K562 (cell line): ENCODE results near the gene TUBA4B. TPM values are rescaled to one million over a fixed set of nuclear protein-coding genes. Genes with fewer than 3 reads are reported as not detected.

Source experiments
- BACH1 ChIP-seq: fragments of 200-800 bp; sonication (Bioruptor generic); IDR thresholded peaks from 2 replicates; pipeline ENCODE4 v1.6.1; 2016; ENCODE audit warnings: missing genetic modification characterization, missing compliant biosample characterization
- BRD9 ChIP-seq: fragments of 450-650 bp; IDR thresholded peaks from 2 replicates; pipeline ENCODE4 v1.6.1; 2018; ENCODE audit warnings: low read depth; ENCODE audit not compliant: partially characterized antibody
- CBFA2T3 ChIP-seq: fragments of 450-650 bp; IDR thresholded peaks from 2 replicates; pipeline ENCODE4 v1.6.1; 2017
- CBFB ChIP-seq: sonication (generic); formaldehyde crosslinking; IDR thresholded peaks from 2 replicates; pipeline ENCODE4 v1.4.0; 2020; ENCODE audit warnings: mild to moderate bottlenecking, missing genetic modification reagents
- CXXC5 ChIP-seq: fragments of 250-450 bp; sonication (Bioruptor Pico); IDR thresholded peaks from 2 replicates; pipeline ENCODE4 v1.8.0; 2022; ENCODE audit warnings: inconsistent platforms, mild to moderate bottlenecking, moderate library complexity
- ETV5 ChIP-seq: sonication (generic); formaldehyde crosslinking; IDR thresholded peaks from 2 replicates; pipeline ENCODE4 v1.4.0; 2020; ENCODE audit warnings: low read depth, mild to moderate bottlenecking, missing genetic modification reagents
- FOSL1 ChIP-seq: fragments of 200-800 bp; sonication (Bioruptor generic); conservative IDR thresholded peaks from 2 replicates; pipeline ENCODE4 v1.6.1; 2016; ENCODE audit warnings: missing genetic modification characterization, missing compliant biosample characterization
- GABPA ChIP-seq: fragments of 200-800 bp; sonication (Bioruptor generic); conservative IDR thresholded peaks from 2 replicates; pipeline ENCODE4 v1.6.1; 2016; ENCODE audit warnings: low read depth, missing genetic modification characterization, missing compliant biosample characterization
- MBD2 ChIP-seq: sonication (generic); IDR thresholded peaks from 2 replicates; pipeline ENCODE4 v1.6.1; 2016; ENCODE audit warnings: low read depth, borderline replicate concordance
- MCM5 ChIP-seq: fragments of 450-650 bp; IDR thresholded peaks from 2 replicates; pipeline ENCODE4 v1.6.1; 2016; ENCODE audit warnings: low read depth
- NUFIP1 ChIP-seq: fragments of 450-650 bp; IDR thresholded peaks from 2 replicates; pipeline ENCODE4 v1.6.1; 2018; ENCODE audit not compliant: partially characterized antibody
- PHF21A ChIP-seq: fragments of 450-650 bp; IDR thresholded peaks from 2 replicates; pipeline ENCODE4 v1.6.1; 2017; ENCODE audit warnings: low read depth, borderline replicate concordance
- RBM22 ChIP-seq: fragments of 200-400 bp; formaldehyde crosslinking; IDR thresholded peaks from 2 replicates; pipeline ENCODE4 v1.6.1; 2018; ENCODE audit warnings: low read length, low read depth; ENCODE audit not compliant: poor library complexity, severe bottlenecking
- SMARCA4 ChIP-seq: fragments of 450-650 bp; IDR thresholded peaks from 2 replicates; pipeline ENCODE4 v1.6.1; 2016
- SUPT5H ChIP-seq: fragments of 450-650 bp; IDR thresholded peaks from 2 replicates; pipeline ENCODE4 v1.6.1; 2016
- TAF7 ChIP-seq: fragments of 450-650 bp; IDR thresholded peaks from 2 replicates; pipeline ENCODE4 v1.6.1; 2016; ENCODE audit warnings: missing genetic modification characterization, missing compliant biosample characterization
- TCF7 ChIP-seq: sonication (generic); IDR thresholded peaks from 2 replicates; pipeline ENCODE4 v1.6.1; 2016; ENCODE audit warnings: antibody characterized with exemption, borderline replicate concordance
- VEZF1 ChIP-seq: fragments of 200-800 bp; sonication (Bioruptor generic); IDR thresholded peaks from 2 replicates; pipeline ENCODE4 v1.6.1; 2017; ENCODE audit warnings: missing genetic modification characterization, missing compliant biosample characterization
- polyA plus RNA-seq, 8 experiments: library from polyadenylated mRNA; depleted of rRNA in 4 of 8; stranded (reverse) in 5 of 8; unstranded in 3 of 8; fragments of >200 nt; fragmentation: Nextera tagmentation in 2 of 8; fragmentation: Illumina TruSeq in 1 of 8; extraction: Ambion mirVana in 2 of 8; extraction: Trizol in 1 of 8; gene quantifications; 2 replicates each; pipeline versions ENCODE4 v1.2.1 to v1.2.3, GENCODE V29; 2011 to 2014; ENCODE audit warnings: inconsistent platforms in 1 of 8, missing spikeins in 1 of 8
- total RNA-seq, 7 experiments: library from RNA; depleted of rRNA in 6 of 7; stranded (reverse); fragments of >200 nt in 6 of 7; fragmentation: Illumina TruSeq in 2 of 7; extraction: Trizol in 2 of 7; gene quantifications; 2 replicates each; pipeline versions ENCODE4 v1.2.1 to v1.2.3, GENCODE V29; 2011 to 2021; ENCODE audit warnings: low replicate concordance in 1 of 7
- TF ChIP-seq, protein P1 (sequence below): sonication (generic); formaldehyde crosslinking; IDR thresholded peaks from 2 replicates; pipeline ENCODE4 v1.8.0; 2023; ENCODE audit warnings: mild to moderate bottlenecking, missing genetic modification reagents
- TF ChIP-seq, protein P2 (sequence below): conservative IDR thresholded peaks from 2 replicates; pipeline ENCODE4 v1.6.1; 2011; ENCODE audit warnings: low read depth, mild to moderate bottlenecking, low read length; ENCODE audit not compliant: control insufficient read depth
- TF ChIP-seq, protein P3 (sequence below): fragments of 250-450 bp; sonication (Bioruptor Pico); IDR thresholded peaks from 2 replicates; pipeline ENCODE4 v1.8.0; 2022; ENCODE audit warnings: inconsistent platforms

The TUBA4B gene
- total and polyA plus RNA-seq, 9 of the 15 experiments (the other 6 are each of a cell fraction or from before 2014, with no cell fraction given), result 0.04 TPM; not detected in 8

DNA sequence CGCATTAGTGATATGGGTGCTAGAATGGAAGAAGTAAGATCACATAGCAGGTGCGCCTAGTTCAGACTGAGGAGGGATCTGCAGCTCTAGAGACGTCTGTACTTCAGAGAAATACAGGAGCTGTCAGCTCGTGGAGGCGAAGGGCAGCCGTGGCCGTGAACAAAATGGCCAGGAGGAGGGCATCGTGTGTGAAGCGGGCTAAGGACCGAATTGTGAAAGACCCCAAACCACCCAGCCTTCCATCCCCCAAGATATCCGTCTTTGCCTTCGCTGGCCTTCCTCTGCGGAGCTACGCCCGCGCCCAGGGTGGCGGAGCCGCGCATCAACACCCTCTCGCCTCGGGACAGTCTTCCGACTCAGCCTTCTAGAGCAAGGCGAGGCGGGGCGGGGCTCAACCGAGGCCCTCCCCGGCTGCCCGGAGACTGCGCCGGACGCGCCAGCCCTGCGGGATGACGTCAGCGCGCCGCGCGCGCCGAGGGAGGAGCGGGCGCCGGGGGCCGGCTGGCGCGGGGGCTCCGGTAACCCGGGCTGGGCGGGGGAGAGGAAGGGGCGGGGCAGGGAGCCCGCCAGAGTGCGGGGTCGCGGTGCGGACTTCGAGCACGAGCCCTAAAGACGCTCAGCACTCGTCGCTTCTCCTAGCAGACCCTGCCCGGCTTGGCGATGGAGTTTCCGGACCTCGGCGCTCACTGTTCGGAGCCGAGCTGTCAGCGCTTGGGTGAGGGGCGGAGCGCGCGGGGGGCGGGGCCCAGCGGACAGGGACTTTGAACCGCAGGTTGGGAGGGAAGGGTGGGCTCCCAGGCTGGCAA is 46.5 kb upstream of the TUBA4B start, which contains the start of gene ZFAND2B (continued):
- TF ChIP-seq ETV5 (CRISPR knock-in tag) (0 out of 2 replicates have a peak, but pooled peaks have one; percentile 3), NUFIP1 (no peak), CBFA2T3 (no peak), BACH1 (tag) (no peak), FOSL1 (0 out of 2 replicates have a peak, but pooled peaks have one; percentile 29), SMARCA4 (no peak), RBM22 (peak; percentile 15), GABPA (no peak; the same call in 1 of the 2 replicates), TAF7 (tag) (no peak), CBFB (CRISPR knock-in tag) (no peak), TCF7 (no peak), VEZF1 (CRISPR knock-in tag) (peak; percentile 97), MBD2 (no peak), BRD9 (no peak), SUPT5H (peak; percentile 88), MCM5 (no peak), PHF21A (no peak), CXXC5 (CRISPR knock-in tag) (peak; percentile 78)
- TF ChIP-seq, protein P1, sequence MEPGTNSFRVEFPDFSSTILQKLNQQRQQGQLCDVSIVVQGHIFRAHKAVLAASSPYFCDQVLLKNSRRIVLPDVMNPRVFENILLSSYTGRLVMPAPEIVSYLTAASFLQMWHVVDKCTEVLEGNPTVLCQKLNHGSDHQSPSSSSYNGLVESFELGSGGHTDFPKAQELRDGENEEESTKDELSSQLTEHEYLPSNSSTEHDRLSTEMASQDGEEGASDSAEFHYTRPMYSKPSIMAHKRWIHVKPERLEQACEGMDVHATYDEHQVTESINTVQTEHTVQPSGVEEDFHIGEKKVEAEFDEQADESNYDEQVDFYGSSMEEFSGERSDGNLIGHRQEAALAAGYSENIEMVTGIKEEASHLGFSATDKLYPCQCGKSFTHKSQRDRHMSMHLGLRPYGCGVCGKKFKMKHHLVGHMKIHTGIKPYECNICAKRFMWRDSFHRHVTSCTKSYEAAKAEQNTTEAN, result no peak
- TF ChIP-seq, protein P2, sequence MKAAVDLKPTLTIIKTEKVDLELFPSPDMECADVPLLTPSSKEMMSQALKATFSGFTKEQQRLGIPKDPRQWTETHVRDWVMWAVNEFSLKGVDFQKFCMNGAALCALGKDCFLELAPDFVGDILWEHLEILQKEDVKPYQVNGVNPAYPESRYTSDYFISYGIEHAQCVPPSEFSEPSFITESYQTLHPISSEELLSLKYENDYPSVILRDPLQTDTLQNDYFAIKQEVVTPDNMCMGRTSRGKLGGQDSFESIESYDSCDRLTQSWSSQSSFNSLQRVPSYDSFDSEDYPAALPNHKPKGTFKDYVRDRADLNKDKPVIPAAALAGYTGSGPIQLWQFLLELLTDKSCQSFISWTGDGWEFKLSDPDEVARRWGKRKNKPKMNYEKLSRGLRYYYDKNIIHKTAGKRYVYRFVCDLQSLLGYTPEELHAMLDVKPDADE, result 0 out of 2 replicates have a peak, but pooled peaks have one; percentile 48
- TF ChIP-seq, protein P3, sequence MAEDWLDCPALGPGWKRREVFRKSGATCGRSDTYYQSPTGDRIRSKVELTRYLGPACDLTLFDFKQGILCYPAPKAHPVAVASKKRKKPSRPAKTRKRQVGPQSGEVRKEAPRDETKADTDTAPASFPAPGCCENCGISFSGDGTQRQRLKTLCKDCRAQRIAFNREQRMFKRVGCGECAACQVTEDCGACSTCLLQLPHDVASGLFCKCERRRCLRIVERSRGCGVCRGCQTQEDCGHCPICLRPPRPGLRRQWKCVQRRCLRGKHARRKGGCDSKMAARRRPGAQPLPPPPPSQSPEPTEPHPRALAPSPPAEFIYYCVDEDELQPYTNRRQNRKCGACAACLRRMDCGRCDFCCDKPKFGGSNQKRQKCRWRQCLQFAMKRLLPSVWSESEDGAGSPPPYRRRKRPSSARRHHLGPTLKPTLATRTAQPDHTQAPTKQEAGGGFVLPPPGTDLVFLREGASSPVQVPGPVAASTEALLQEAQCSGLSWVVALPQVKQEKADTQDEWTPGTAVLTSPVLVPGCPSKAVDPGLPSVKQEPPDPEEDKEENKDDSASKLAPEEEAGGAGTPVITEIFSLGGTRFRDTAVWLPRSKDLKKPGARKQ, result no peak
